CD4-positive, alpha-beta T cell treated with Interleukin-12 subunit alpha and Interleukin-12 subunit beta, for 1 hour (primary cell): ENCODE results near the gene YAP1.
"Not testable (repeated sequence)": the region's sequence is repeated elsewhere in the genome, so short reads cannot be mapped to it uniquely, and the experiment has no call there.

Source experiments
- DNase-seq: peaks from one replicate; pipeline ENCODE4 v3.0.0-alpha.2; 2020

Gene YAP1

GRCh38 chr11:102166175-102167064 lies 56.2 kb downstream of the YAP1 start:
- no peak for DNase-seq

- DNase-seq = no peak
Observed at GRCh38 chr11:102168481-102168880, 58.2 kb downstream of the YAP1 start.

DNA sequence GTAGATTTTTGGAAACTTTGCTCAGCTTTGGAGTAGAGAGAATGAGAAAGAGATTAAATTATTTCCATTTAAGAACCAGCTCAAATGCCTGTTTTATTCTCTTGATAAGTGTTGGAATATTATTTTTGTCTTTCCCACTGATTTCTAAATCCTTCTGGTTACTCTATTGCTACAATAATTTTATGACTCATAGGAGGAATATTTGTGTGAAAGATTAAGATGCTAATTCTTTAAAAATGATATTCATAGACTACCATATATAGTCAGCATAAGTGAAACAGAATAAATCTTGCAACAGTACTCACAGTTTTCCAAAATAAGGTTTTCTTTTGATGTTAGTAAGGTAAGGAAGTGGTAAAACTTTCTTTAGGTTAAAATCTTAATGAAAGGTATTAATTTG lies 60.9 kb downstream of the YAP1 start:
- no peak for DNase-seq

GRCh38 chr11:102172127-102172848 lies 62.0 kb downstream of the YAP1 start:
- no peak for DNase-seq

DNA sequence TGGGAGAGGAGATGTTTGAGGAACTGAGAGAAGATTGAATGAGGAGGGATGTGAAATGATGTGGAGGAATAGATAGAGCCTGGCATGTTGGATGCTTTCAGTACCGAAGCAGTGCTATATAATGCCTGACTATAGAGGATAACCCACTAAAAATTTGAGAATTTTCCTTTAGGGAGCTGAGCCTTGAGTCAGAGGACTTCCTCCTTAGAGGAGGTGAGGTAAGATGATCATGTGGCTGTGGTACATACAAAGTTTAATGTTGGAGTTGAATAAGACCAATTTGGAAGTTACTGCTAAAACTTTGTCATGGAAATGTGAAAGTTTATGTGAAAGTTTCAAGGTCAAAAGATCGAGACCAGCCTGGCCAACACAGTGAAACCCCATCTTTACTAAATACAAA lies 66.9 kb downstream of the YAP1 start:
- no peak for DNase-seq

DNA sequence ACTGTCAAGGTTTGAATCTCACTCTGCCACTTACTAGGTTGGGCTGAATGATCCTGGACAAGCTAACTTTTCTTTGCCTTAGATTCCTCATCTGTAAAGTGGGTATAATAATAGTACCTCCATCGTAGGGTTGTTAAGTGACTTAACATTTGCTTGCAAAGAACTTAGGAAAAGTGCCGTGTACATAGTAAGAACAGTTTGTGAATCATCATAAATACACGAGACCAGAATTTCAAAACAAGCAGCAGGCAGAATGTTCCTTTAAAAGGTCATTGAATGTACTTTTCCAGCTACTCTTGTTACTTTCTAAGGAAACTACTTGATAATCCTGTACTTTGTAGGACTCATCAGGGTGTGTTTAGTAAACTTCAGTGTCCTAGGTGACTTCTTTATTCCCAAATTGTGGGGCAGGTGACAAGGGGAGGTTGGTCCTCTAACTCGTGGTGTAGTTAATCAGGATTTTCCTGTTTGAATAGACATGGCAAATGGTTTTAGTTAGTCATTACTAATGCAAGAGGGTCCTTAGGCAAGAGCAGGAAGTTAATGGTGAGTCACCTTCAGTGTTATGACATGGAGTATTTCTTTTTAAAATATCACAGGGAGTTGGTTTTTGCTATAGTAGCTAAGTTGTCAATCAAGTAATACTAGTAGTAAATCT lies 67.9 kb downstream of the YAP1 start:
- DNase-seq = no peak

- no peak for DNase-seq
Observed at GRCh38 chr11:102179371-102179770, 69.1 kb downstream of the YAP1 start.

GRCh38 chr11:102184269-102184987 lies 74.2 kb downstream of the YAP1 start:
- DNase-seq = no peak

DNA sequence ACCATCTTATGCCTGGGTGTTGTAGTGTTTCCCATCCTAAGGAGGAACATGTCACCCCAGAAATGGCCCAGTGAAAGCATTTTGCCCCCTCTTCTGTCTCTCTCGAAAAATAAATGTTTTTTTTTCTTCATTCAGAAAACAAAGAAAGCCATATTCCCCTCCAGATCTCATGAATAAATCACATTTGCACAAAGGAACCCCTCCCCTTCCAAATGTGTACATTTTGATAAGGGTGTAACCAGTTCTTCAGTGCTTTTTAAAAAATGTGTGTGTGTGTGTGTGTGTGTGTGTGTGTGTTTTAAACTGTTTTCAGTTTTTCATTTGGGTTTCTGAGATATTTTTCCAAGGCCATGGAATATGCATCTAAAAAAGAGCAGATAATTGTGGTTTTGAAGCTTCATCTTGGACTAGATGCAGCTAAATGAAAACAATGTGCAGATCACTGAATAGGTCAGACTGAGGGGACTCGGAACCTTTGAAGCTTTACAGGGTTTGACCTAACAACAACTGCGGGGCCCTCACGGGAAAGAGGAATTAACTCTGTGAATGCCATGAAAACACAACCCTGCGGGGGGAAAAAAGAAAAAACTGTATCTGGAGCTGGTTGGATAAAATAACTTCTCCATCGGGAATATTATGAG lies 76.4 kb downstream of the YAP1 start:
- no peak for DNase-seq

DNA sequence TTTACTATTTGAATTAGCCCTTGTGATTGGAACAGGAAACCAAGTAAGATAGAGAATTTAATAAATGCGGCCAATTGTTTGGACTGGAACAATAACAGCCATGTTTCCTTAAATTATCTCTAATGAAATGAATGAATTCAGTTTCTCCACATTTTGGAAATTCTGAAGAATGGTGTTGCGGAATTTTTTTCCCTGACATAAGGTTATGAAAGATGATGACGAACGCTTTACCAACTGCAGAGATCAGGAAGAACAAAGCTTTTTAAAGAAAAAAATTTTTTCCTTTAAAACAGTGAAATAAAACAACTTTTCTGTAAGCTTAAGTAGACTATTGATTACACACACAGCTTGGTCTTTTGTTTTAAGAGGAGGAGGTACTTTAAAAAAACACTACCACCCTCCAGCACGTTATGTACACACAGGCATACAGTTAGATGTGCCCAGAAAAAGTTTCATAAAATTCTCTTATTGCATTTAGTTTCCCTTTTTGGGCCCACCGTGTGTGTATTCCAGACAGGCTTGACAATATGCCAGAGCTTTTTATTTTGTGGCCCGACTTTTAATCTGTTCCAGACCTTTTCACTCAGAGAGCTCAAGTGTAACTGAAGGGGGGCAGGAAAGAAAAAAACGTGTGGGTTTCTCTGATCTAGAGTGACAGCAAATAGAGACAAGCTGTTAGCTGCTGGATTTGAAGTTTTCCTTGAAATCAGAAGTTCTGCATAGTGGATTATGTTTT lies 77.3 kb downstream of the YAP1 start:
- no peak for DNase-seq

DNA sequence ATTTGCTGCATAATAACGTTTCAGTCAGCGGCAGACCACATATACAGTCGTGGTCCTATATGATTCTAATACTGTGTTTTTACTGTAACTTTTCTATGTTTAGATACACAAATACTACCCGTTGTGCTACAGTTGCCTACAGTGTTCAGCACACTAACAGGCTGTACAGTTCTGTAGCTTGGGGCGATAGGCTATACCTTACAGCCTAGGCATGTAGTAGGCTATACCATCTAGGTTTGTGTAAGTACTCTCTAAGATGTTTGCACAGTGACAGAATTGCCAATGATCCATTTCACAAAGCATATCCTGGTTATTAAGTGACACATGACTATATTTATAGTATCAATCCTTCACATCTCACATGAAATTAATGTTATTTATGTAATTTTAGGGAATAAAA lies 78.2 kb downstream of the YAP1 start:
- no peak for DNase-seq

- DNase-seq = no peak
Observed at GRCh38 chr11:102191832-102192231, 81.6 kb downstream of the YAP1 start.

DNA sequence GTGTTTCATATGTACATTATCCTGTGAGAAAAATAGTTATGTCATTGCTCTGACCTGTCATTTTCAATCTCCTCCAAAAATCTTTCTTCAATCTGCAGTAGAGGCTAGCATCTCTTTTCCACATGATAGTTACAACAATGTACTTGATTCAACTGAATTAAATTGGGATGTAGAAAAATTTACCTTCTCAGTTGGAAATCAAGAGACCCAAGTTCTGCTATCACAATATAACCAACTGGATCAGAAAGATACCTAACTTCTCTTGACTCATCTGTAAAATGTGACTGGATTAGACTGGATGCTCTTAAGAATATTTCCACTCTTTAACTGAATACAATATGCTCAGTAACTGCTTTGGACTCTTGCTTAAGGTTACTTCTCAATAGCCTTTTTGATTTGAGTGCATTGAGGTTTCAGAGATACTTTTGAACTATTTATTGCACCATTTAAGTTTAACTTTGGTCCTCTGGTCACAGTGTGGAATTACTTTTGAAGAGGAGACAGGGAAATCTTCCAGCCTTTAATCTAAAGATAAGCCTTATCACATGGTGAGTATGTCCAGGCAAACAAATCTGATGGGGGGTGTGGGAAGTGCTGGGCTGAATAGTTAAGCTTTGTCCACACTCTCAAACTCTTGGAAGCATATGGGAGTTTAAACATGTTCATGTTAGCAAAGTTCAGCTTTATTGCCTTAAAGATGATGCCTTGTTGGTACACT lies 82.3 kb downstream of the YAP1 start:
- DNase-seq = no peak

DNA sequence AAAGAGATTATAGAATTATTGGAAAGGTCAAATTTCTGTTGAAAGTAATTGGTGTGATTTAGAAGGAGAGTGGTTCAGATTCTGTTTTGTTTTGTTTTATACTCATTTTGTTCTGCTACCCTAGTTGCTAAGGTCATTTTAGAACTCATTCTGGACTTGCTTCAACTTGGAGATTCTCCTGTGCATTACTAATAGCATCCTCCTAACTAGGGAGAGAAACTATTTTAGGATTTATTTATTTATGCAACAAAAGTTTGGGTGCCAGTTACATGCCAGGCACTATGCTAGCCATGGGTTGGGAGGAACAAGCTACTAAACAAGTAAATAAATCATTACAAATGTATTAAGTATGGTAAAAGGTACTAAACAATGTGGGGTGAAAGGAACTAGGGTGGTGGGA lies 84.0 kb downstream of the YAP1 start:
- no peak for DNase-seq

DNA sequence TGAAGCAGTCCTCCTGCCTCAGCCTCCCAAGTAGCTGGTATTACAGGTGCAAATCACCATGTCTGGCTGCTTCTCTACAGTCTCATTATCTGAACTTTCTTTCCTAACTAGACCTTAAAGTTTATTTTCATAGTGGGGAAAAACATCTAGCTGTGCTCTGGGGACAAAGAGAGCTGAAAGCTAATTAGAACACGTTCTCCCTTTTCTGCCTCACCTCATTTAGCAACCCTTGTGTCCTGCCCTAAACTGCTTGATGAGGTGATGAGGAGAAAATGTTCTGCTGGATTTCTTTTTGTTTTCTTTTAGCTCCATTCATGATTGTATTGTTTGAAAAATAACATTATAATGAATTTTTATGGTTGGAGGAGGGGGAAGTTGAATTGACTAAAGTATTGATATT lies 84.7 kb downstream of the YAP1 start:
- DNase-seq = no peak

- no peak for DNase-seq
Observed at GRCh38 chr11:102196351-102196750, 86.1 kb downstream of the YAP1 start.

- no peak for DNase-seq
Observed at GRCh38 chr11:102196816-102197215, 86.6 kb downstream of the YAP1 start.

- no peak for DNase-seq
Observed at GRCh38 chr11:102197670-102198139, 87.5 kb downstream of the YAP1 start.

- DNase-seq = no peak
Observed at GRCh38 chr11:102199673-102200072, 89.4 kb downstream of the YAP1 start.

GRCh38 chr11:102200325-102200724 lies 90.1 kb downstream of the YAP1 start:
- not testable (repeated sequence) for DNase-seq

DNA sequence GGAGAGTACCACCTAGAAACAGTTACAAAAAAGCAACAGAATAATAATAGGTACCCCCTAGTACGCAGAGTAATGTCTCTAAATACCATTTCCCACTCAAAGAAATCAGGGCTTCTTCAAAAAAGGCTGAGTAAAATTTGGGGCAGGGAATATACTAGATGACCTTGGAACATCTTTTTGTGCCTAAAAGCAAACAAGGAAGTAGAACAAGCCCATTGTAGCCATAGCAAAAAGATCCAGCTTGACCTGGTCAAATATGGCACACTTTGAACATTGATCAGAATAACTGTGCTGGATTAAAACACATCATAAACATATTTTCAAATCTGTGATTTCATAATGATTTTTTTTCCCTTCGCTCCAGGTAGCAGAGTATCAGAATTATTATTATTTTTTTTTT lies 91.5 kb downstream of the YAP1 start:
- no peak for DNase-seq
